ENCODE data around the gene NEDD9.

Gene NEDD9

DNA sequence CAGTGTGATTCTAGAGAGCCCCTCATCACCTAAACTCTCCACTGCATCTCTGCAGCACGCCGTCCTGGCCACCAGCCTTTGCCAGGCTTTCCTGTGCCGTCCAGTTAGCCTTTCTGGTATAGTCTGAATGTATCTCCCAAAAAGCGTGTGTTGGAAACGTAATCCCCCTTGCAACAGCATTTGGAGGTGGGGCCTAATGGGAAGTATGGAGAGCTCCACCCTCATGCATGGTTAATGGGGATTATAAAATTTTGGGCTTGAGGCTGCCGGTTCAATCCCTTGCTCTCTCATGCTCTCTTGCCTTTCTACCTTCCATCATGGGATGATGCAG lies 53.4 kb downstream of the NEDD9 start:
- Histone ChIP-seq H3K27me3 (ENCODE audit: low read length) (no peaks in the 10 kb centered on the region), H2AFZ (ENCODE audit: low read depth, low read length, severe bottlenecking) (no peak overlapping the region), H3K9ac (ENCODE audit: low read length) (no peak overlapping the region), H3K4me3 (ENCODE audit: insufficient read depth, low read length, poor library complexity, severe bottlenecking) (no peak overlapping the region), H3K9me2 (replicated peaks; ENCODE audit: insufficient read depth, low read length) (no peaks in the 10 kb centered on the region), H3K79me2 (ENCODE audit: insufficient read depth, low read length) (no peaks in the 10 kb centered on the region), H3K36me3 (ENCODE audit: low read length) (peaks cover 27% of the 10 kb centered on the region), H3F3A (ENCODE audit: insufficient read depth) (0 out of 2 replicates have a peak, but pooled peaks cover 6% of the 10 kb centered on the region), H4K20me1 (ENCODE audit: low read depth, low read length) (no peaks in the 10 kb centered on the region), H3K4me2 (ENCODE audit: low read depth, low read length, poor library complexity, severe bottlenecking) (no peak overlapping the region), H3K9me3 (ENCODE audit: insufficient read depth, low read length) (peaks cover 9% of the 10 kb centered on the region; the same call in 1 of the 2 replicates), H3K27ac (ENCODE audit: low read depth, low read length) (no peak overlapping the region)
- TF ChIP-seq EZH2phosphoT487 (conservative IDR thresholded peaks at IDR 0.05; ENCODE audit: low read length): no peak

DNA sequence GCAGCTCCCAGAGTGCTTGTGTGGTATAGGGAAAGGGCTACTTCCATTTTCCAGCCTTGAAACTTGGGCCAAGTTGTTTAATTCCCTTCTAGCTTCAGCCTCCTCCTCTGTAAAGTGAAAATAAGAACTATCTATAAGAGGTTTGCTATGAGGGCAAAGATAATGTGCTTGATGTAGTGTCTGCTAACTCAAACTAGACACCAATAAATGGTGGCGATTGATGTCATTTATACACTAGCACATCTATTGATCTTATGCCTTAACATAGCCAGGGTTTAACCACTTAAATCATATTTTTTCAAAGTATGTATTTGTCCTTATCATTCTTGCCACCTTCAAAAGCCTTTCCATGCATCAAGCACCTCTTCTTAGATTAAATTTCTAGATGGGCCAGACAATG lies 55.2 kb downstream of the NEDD9 start:
- Histone ChIP-seq H3K79me2 (ENCODE audit: insufficient read depth, low read length) (no peaks in the 10 kb centered on the region), H2AFZ (ENCODE audit: low read depth, low read length, severe bottlenecking) (no peak overlapping the region), H3K27me3 (ENCODE audit: low read length) (no peaks in the 10 kb centered on the region), H3K9ac (ENCODE audit: low read length) (no peak overlapping the region), H3F3A (ENCODE audit: insufficient read depth) (0 out of 2 replicates have a peak, but pooled peaks cover 5% of the 10 kb centered on the region), H3K9me3 (ENCODE audit: insufficient read depth, low read length) (peaks cover 7% of the 10 kb centered on the region; the same call in 1 of the 2 replicates), H4K20me1 (ENCODE audit: low read depth, low read length) (no peaks in the 10 kb centered on the region), H3K27ac (ENCODE audit: low read depth, low read length) (no peak overlapping the region), H3K9me2 (replicated peaks; ENCODE audit: insufficient read depth, low read length) (no peaks in the 10 kb centered on the region), H3K4me3 (ENCODE audit: insufficient read depth, low read length, poor library complexity, severe bottlenecking) (no peak overlapping the region), H3K4me2 (ENCODE audit: low read depth, low read length, poor library complexity, severe bottlenecking) (no peak overlapping the region), H3K36me3 (ENCODE audit: low read length) (peaks cover 9% of the 10 kb centered on the region)
- TF ChIP-seq, protein P1, sequence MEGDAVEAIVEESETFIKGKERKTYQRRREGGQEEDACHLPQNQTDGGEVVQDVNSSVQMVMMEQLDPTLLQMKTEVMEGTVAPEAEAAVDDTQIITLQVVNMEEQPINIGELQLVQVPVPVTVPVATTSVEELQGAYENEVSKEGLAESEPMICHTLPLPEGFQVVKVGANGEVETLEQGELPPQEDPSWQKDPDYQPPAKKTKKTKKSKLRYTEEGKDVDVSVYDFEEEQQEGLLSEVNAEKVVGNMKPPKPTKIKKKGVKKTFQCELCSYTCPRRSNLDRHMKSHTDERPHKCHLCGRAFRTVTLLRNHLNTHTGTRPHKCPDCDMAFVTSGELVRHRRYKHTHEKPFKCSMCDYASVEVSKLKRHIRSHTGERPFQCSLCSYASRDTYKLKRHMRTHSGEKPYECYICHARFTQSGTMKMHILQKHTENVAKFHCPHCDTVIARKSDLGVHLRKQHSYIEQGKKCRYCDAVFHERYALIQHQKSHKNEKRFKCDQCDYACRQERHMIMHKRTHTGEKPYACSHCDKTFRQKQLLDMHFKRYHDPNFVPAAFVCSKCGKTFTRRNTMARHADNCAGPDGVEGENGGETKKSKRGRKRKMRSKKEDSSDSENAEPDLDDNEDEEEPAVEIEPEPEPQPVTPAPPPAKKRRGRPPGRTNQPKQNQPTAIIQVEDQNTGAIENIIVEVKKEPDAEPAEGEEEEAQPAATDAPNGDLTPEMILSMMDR (IDR thresholded peaks at IDR 0.05; ENCODE audit: insufficient read depth, low read length, poor library complexity, severe bottlenecking): no peak

DNA sequence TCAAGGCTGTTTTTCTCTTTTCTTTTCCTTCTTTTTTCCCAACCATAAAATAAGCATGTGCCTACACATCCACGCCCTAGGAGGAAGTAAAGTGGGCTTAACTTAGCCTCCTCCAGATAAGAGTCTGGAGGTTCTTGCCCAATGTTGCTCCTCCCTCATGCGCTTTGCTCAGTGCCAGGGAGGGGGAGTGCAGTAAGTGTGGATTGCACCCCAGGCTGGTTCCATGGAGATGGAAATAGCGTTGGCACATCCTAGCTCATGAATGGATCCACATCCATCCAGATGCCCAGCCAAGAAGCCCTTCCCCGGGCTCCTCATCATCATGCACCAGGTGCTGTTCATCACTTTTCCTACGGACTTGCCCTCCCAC lies 58.2 kb downstream of the NEDD9 start:
- Histone ChIP-seq H3K4me3 (ENCODE audit: insufficient read depth, low read length, poor library complexity, severe bottlenecking) (no peak overlapping the region), H3K79me2 (ENCODE audit: insufficient read depth, low read length) (no peaks in the 10 kb centered on the region), H3K4me2 (ENCODE audit: low read depth, low read length, poor library complexity, severe bottlenecking) (no peak overlapping the region), H3K9me3 (ENCODE audit: insufficient read depth, low read length) (no peaks in the 10 kb centered on the region), H3K27ac (ENCODE audit: low read depth, low read length) (no peak overlapping the region), H2AFZ (ENCODE audit: low read depth, low read length, severe bottlenecking) (no peak overlapping the region), H4K20me1 (ENCODE audit: low read depth, low read length) (no peaks in the 10 kb centered on the region), H3K27me3 (ENCODE audit: low read length) (no peaks in the 10 kb centered on the region), H3K36me3 (ENCODE audit: low read length) (no peaks in the 10 kb centered on the region), H3K9me2 (replicated peaks; ENCODE audit: insufficient read depth, low read length) (no peaks in the 10 kb centered on the region), H3F3A (ENCODE audit: insufficient read depth) (no peaks in the 10 kb centered on the region), H3K9ac (ENCODE audit: low read length) (no peak overlapping the region)
- no peak for TF ChIP-seq EZH2phosphoT487 (conservative IDR thresholded peaks at IDR 0.05; ENCODE audit: low read length)
- TF ChIP-seq, protein P1 (IDR thresholded peaks at IDR 0.05; ENCODE audit: insufficient read depth, low read length, poor library complexity, severe bottlenecking): no peak

DNA sequence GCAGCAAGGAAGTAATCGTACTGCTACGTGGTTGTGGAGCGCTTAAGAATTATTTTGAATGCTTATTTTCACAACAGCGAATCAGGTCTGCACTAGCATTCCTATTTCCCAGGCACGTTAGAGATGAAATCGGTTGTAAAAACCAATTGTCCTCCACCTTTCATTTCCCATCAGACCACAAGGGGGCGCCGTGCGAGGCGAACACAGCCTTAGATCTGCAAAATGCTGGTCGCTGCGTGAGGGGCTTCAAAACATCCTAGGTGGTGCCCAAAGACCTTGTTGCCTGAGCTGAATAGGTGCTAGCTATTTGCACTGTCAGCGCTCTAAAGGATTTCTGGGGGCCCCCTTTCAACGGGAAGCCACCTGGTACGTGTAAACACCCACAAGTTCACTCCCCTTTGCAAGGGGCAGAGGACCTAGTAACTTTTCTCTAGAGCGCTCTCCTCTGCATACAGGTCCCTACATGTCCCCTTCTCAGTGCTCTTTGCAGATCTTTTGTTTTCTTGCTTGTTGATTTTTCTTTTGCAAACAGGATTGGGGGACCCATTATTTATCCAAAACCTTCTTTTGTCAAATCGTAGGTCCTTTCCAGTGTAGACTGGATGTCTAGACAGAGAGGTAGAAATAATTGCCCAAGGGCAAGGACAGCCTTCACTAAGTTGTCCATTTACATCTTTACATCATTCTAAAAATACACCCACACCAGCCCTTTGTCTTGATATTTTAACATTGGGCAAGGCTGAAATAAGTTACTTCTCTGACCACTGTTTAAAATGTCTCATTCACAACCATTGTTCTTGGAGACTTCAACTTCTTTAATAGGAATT lies 59.8 kb downstream of the NEDD9 start:
- peak overlapping the region; percentile 42 for H2AFZ ChIP-seq (ENCODE audit: low read depth, low read length, severe bottlenecking)
- peak overlapping the region; percentile 20 for H3K4me2 ChIP-seq (ENCODE audit: low read depth, low read length, poor library complexity, severe bottlenecking)
- H3K27me3 ChIP-seq (ENCODE audit: low read length): no peaks in the 10 kb centered on the region

More for the DNA sequence above, 59.8 kb downstream of the NEDD9 start:
- Histone ChIP-seq H3K27ac (ENCODE audit: low read depth, low read length) (no peak overlapping the region), H3K9me3 (ENCODE audit: insufficient read depth, low read length) (no peaks in the 10 kb centered on the region), H3K79me2 (ENCODE audit: insufficient read depth, low read length) (no peaks in the 10 kb centered on the region), H3F3A (ENCODE audit: insufficient read depth) (no peaks in the 10 kb centered on the region), H4K20me1 (ENCODE audit: low read depth, low read length) (no peaks in the 10 kb centered on the region), H3K9me2 (replicated peaks; ENCODE audit: insufficient read depth, low read length) (no peaks in the 10 kb centered on the region), H3K9ac (ENCODE audit: low read length) (no peak overlapping the region), H3K4me3 (ENCODE audit: insufficient read depth, low read length, poor library complexity, severe bottlenecking) (no peak overlapping the region), H3K36me3 (ENCODE audit: low read length) (no peaks in the 10 kb centered on the region)
- TF ChIP-seq, protein P1 (IDR thresholded peaks at IDR 0.05; ENCODE audit: insufficient read depth, low read length, poor library complexity, severe bottlenecking): peak; percentile 98
- no peak for TF ChIP-seq EZH2phosphoT487 (conservative IDR thresholded peaks at IDR 0.05; ENCODE audit: low read length)

Measured in SU-DHL-6 (cell line).